IMR-90 (cell line): ENCODE data around the gene PIGM. TPM values are rescaled to one million over a fixed set of nuclear protein-coding genes. Genes with fewer than 3 reads are reported as not detected.

ENCODE experiments used
- ATAC-seq: fragments of 200-7000 bp; cut with Tn5 transposase; 2 replicates; pipeline ENCODE4 v1.9.1; 2020; ENCODE audit warnings: low read depth, mild to moderate bottlenecking, moderate library complexity
- BruUV-seq: library from RNA; stranded (reverse); fragments of 400-500 nt; replicated peaks from 2 replicates; lab custom pipeline; 2021; lab: Mats Ljungman, UMichigan
- CTCF ChIA-PET: fragments of 300-600 bp; formaldehyde crosslinking; extraction: SDS; loops from one replicate; lab custom pipeline; 2021; ENCODE audit warnings: antibody characterized with exemption; lab: Yijun Ruan, JAX
- POLR2A ChIA-PET: fragments of 300-600 bp; sonication (Branson Sonifier 250); formaldehyde crosslinking; loops from one replicate; lab custom pipeline; 2022; ENCODE audit warnings: antibody characterized with exemption; ENCODE audit not compliant: unreplicated experiment; lab: Charles Lee
- DNase-seq: peaks from one replicate; pipeline ENCODE4 v3.0.0; 2013
- H2AFZ ChIP-seq: replicated peaks from 2 replicates; pipeline ENCODE3; 2013; ENCODE audit warnings: low read length, mild to moderate bottlenecking; ENCODE audit not compliant: poor library complexity
- H2AK5ac ChIP-seq: 2 replicates; pipeline ENCODE4 v1.6.1; 2013; ENCODE audit warnings: low read depth, low read length, inconsistent platforms
- H2AK9ac ChIP-seq: replicated peaks from 2 replicates; pipeline ENCODE3; 2013; ENCODE audit warnings: mild to moderate bottlenecking, low read depth, low read length, moderate library complexity; ENCODE audit not compliant: poor library complexity
- H2BK120ac ChIP-seq: 2 replicates; pipeline ENCODE4 v1.6.1; 2013; ENCODE audit warnings: low read depth, low read length, inconsistent platforms
- H2BK15ac ChIP-seq: 3 replicates; pipeline ENCODE4 v1.6.1; 2013; ENCODE audit warnings: low read depth, low read length, inconsistent platforms
- H2BK20ac ChIP-seq: 2 replicates; pipeline ENCODE4 v1.6.1; 2013; ENCODE audit warnings: low read depth, mild to moderate bottlenecking, inconsistent platforms, low read length, moderate library complexity
- H2BK5ac ChIP-seq: 2 replicates; pipeline ENCODE4 v1.6.1; 2013; ENCODE audit warnings: mild to moderate bottlenecking, low read depth, low read length, inconsistent platforms; ENCODE audit not compliant: poor library complexity, severe bottlenecking
- H3K14ac ChIP-seq: replicated peaks from 2 replicates; pipeline ENCODE4 v1.6.1; 2013; ENCODE audit warnings: low read depth, low read length, inconsistent platforms
- H3K18ac ChIP-seq: 2 replicates; pipeline ENCODE4 v1.6.1; 2013; ENCODE audit warnings: low read depth, low read length, control low read depth
- H3K23ac ChIP-seq: 2 replicates; pipeline ENCODE4 v1.6.1; 2013; ENCODE audit warnings: low read depth, low read length, inconsistent platforms
- H3K27ac ChIP-seq: 2 replicates; pipeline ENCODE4 v1.5.1; 2013; ENCODE audit warnings: mild to moderate bottlenecking, control low read depth, low read length; ENCODE audit not compliant: insufficient read depth
- H3K27me3 ChIP-seq: 2 replicates; pipeline ENCODE4 v1.6.1; 2013; ENCODE audit warnings: low read length; ENCODE audit not compliant: control insufficient read depth, insufficient read depth
- H3K36me3 ChIP-seq: 2 replicates; pipeline ENCODE4 v1.6.1; 2013; ENCODE audit warnings: low read length, mixed read lengths; ENCODE audit not compliant: control insufficient read depth, insufficient read depth
- H3K4ac ChIP-seq: 2 replicates; pipeline ENCODE4 v1.6.1; 2013; ENCODE audit warnings: low read depth, low read length, inconsistent platforms
- H3K4me1 ChIP-seq: 2 replicates; pipeline ENCODE4 v1.6.1; 2013; ENCODE audit warnings: low read length, mixed read lengths; ENCODE audit not compliant: control insufficient read depth, insufficient read depth
- H3K4me2 ChIP-seq: 2 replicates; pipeline ENCODE4 v1.6.1; 2013; ENCODE audit warnings: low read depth, mild to moderate bottlenecking, control low read depth, low read length, moderate library complexity
- H3K4me3 ChIP-seq: 2 replicates; pipeline ENCODE4 v1.5.1; 2013; ENCODE audit warnings: low read depth, mild to moderate bottlenecking, control low read depth, low read length, moderate library complexity; ENCODE audit not compliant: insufficient read depth
- H3K56ac ChIP-seq: 2 replicates; pipeline ENCODE4 v1.6.1; 2013; ENCODE audit warnings: low read length, inconsistent platforms; ENCODE audit not compliant: insufficient read depth; ENCODE audit errors: extremely low read depth
- H3K79me1 ChIP-seq, 2 experiments: 2 replicates each; pipeline ENCODE4 v1.6.1; 2013; ENCODE audit warnings: low read length in 2 of 2, inconsistent platforms in 1 of 2, low read depth in 1 of 2
- H3K9ac ChIP-seq: 2 replicates; pipeline ENCODE4 v1.6.1; 2013; ENCODE audit warnings: low read depth, low read length, control low read depth
- H3K9me1 ChIP-seq: 2 replicates; pipeline ENCODE4 v1.6.1; 2013; ENCODE audit warnings: low read length, inconsistent platforms; ENCODE audit not compliant: insufficient read depth
- H3K9me3 ChIP-seq: 2 replicates; pipeline ENCODE4 v1.6.1; 2013; ENCODE audit warnings: low read length; ENCODE audit not compliant: control insufficient read depth, insufficient read depth
- H4K20me1 ChIP-seq: 2 replicates; pipeline ENCODE4 v1.6.1; 2013; ENCODE audit warnings: low read length, inconsistent platforms; ENCODE audit not compliant: insufficient read depth
- H4K5ac ChIP-seq: 2 replicates; pipeline ENCODE4 v1.6.1; 2013; ENCODE audit warnings: mild to moderate bottlenecking, low read depth, low read length, control low read depth
- H4K8ac ChIP-seq, 2 experiments: 2 replicates each; pipeline ENCODE4 v1.6.1; 2013; ENCODE audit warnings: low read depth in 2 of 2, low read length in 2 of 2, control low read depth in 1 of 2, inconsistent platforms in 1 of 2
- H4K91ac ChIP-seq: 2 replicates; pipeline ENCODE4 v1.6.1; 2013; ENCODE audit warnings: low read depth, low read length, inconsistent platforms; ENCODE audit not compliant: insufficient read depth
- BHLHE40 ChIP-seq: fragments of 150-350 bp; IDR thresholded peaks from 2 replicates; pipeline ENCODE4 v1.6.1; 2016; ENCODE audit warnings: mild to moderate bottlenecking, low read depth, low read length
- CEBPB ChIP-seq: IDR thresholded peaks from 2 replicates; pipeline ENCODE4 v1.6.1; 2012; ENCODE audit warnings: low read depth, low read length, improper control_type of control experiment
- CHD1 ChIP-seq: IDR thresholded peaks from 2 replicates; pipeline ENCODE4 v1.6.1; 2012; ENCODE audit warnings: low read depth, low read length, improper control_type of control experiment
- ELK1 ChIP-seq: fragments of 150-350 bp; IDR thresholded peaks from 2 replicates; pipeline ENCODE4 v1.6.1; 2016; ENCODE audit warnings: low read depth, mild to moderate bottlenecking, low read length, moderate library complexity, borderline replicate concordance
- MAFK ChIP-seq: IDR thresholded peaks from 2 replicates; pipeline ENCODE4 v1.6.1; 2012; ENCODE audit warnings: low read depth, low read length, improper control_type of control experiment
- MXI1 ChIP-seq: IDR thresholded peaks from 2 replicates; pipeline ENCODE4 v1.6.1; 2012; ENCODE audit warnings: low read depth, mild to moderate bottlenecking, low read length, moderate library complexity, borderline replicate concordance
- NFE2L2 ChIP-seq: fragments of 150-350 bp; IDR thresholded peaks from 2 replicates; pipeline ENCODE4 v1.6.1; 2016; ENCODE audit warnings: low read depth, mild to moderate bottlenecking, low read length
- POLR2A ChIP-seq: IDR thresholded peaks from 2 replicates; pipeline ENCODE4 v1.6.1; 2012; ENCODE audit warnings: mild to moderate bottlenecking, low read depth, low read length
- RAD21 ChIP-seq: IDR thresholded peaks from 2 replicates; pipeline ENCODE4 v1.6.1; 2012; ENCODE audit warnings: low read length, improper control_type of control experiment
- RCOR1 ChIP-seq: IDR thresholded peaks from 2 replicates; pipeline ENCODE4 v1.6.1; 2012; ENCODE audit warnings: mild to moderate bottlenecking, low read length, improper control_type of control experiment; ENCODE audit not compliant: insufficient replicate concordance
- RFX5 ChIP-seq: IDR thresholded peaks from 2 replicates; pipeline ENCODE4 v1.8.0; 2012; ENCODE audit warnings: low read depth, mild to moderate bottlenecking, low read length, moderate library complexity
- SMC3 ChIP-seq: fragments of 150-350 bp; IDR thresholded peaks from 2 replicates; pipeline ENCODE4 v1.6.1; 2016; ENCODE audit warnings: low read depth, mild to moderate bottlenecking, antibody characterized with exemption, low read length, moderate library complexity
- WGBS, 2 experiments: methylation state at CpG; one replicate each; pipeline versions ENCODE4 v1.1.5 to v1.1.7; 2013; ENCODE audit warnings: missing lambda C conversion rate in 2 of 2; ENCODE audit not compliant: insufficient read length in 1 of 2; ENCODE audit errors: extremely low coverage in 2 of 2; 5-methylcytosine and 5-hydroxymethylcytosine counted together
- dilution Hi-C: fragments of 300-500 bp; cut with HindIII; formaldehyde crosslinking; loops from one replicate; pipeline ENCODE4 v1.14.3; 2018; ENCODE audit warnings: low sequenced_read_pairs; ENCODE audit not compliant: unreplicated experiment
- in situ Hi-C: fragments of 300-500 bp; cut with MboI; formaldehyde crosslinking; loops from 3 replicates; pipeline ENCODE4 v1.14.3; 2019; ENCODE audit warnings: low sequenced_read_pairs, inconsistent platforms, mixed read lengths
- intact Hi-C: fragments of 100-400 bp; cut with micrococcal nuclease; formaldehyde crosslinking; loops from 2 replicates; pipeline ENCODE4 v1.10.0; 2022
- polyA plus RNA-seq, 3 experiments: library from polyadenylated mRNA; depleted of rRNA; stranded (reverse); fragments of >200 nt; gene quantifications; 2 replicates each; pipeline ENCODE4 v1.2.3, GENCODE V29; 2012; ENCODE audit warnings: low replicate concordance in 1 of 3
- total RNA-seq: library from RNA; depleted of rRNA; stranded (reverse); fragments of >200 nt; gene quantifications from 2 replicates; pipeline ENCODE4 v1.2.3, GENCODE V29; 2012
- TF ChIP-seq, protein P1 (sequence below): conservative IDR thresholded peaks from 2 replicates; pipeline ENCODE4 v1.5.1; 2012; ENCODE audit warnings: mild to moderate bottlenecking, low read depth, low read length, improper control_type of control experiment

PIGM gene
- total and polyA plus RNA-seq, 2 of the 4 experiments (the other 2 are of a cell fraction) = 2.9 TPM

DNA sequence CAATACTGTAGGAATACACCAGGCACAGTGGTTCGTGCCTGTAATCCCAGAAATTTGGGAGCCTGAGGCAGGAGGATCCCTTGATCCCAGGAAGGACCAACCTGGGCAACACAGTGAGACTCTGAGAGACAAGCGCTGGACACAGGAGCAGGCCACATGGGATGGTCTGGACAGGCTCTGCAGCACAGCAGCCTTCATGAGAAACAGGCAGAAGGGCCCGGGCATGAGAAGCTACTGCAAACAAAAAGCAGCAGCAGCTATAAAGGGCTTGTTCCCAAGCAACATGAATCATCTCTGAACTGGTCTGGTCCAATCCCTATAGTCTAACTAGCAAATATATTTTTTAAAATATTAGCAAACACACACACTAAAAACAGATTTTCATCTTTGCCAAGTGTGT is 42.2 kb downstream of the PIGM start:
- Histone ChIP-seq H3K4ac (no peak overlapping the region), H3K27ac (no peak overlapping the region), H2AFZ (no peak overlapping the region), H2BK5ac (no peak overlapping the region), H3K4me2 (no peak overlapping the region), H3K23ac (no peak overlapping the region), H4K20me1 (no peaks in the 10 kb centered on the region), H4K8ac (no peak overlapping the region), H3K18ac (no peak overlapping the region), H2BK120ac (no peak overlapping the region), H3K56ac (no peak overlapping the region), H3K79me1 (no peaks in the 10 kb centered on the region), H3K14ac (no peak overlapping the region), H2AK5ac (no peak overlapping the region), H2BK20ac (no peak overlapping the region), H4K91ac (no peak overlapping the region), H4K5ac (no peak overlapping the region), H3K4me1 (peaks cover 2% of the 10 kb centered on the region; the same call in 1 of the 2 replicates), H3K9ac (no peak overlapping the region), H3K36me3 (no peaks in the 10 kb centered on the region), H3K27me3 (peaks cover 8% of the 10 kb centered on the region), H2BK15ac (no peak overlapping the region), H2AK9ac (no peak overlapping the region), H3K9me1 (no peaks in the 10 kb centered on the region), H3K9me3 (no peaks in the 10 kb centered on the region), H3K4me3 (no peak overlapping the region)
- 62% methylated on average over 2 of the region's 3 CpGs; no CpG with 5 or more reads in 1 of the 2 experiments for WGBS, 2 experiments
- intact Hi-C loops (no loop called here), in situ Hi-C loops (no loop called here), dilution Hi-C loops (no loop called here)
- POLR2A ChIA-PET = no interaction called here
- ATAC-seq (peak; percentile 73), DNase-seq (peak; percentile 5)
- CTCF ChIA-PET = interaction anchor here (0.6 kb wide), 1 partner anchor 10 kb away, joined by 6 read pairs; no protein-coding TSS in a partner anchor
- TF ChIP-seq, protein P1, sequence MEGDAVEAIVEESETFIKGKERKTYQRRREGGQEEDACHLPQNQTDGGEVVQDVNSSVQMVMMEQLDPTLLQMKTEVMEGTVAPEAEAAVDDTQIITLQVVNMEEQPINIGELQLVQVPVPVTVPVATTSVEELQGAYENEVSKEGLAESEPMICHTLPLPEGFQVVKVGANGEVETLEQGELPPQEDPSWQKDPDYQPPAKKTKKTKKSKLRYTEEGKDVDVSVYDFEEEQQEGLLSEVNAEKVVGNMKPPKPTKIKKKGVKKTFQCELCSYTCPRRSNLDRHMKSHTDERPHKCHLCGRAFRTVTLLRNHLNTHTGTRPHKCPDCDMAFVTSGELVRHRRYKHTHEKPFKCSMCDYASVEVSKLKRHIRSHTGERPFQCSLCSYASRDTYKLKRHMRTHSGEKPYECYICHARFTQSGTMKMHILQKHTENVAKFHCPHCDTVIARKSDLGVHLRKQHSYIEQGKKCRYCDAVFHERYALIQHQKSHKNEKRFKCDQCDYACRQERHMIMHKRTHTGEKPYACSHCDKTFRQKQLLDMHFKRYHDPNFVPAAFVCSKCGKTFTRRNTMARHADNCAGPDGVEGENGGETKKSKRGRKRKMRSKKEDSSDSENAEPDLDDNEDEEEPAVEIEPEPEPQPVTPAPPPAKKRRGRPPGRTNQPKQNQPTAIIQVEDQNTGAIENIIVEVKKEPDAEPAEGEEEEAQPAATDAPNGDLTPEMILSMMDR = no peak
- TF ChIP-seq RCOR1 (no peak), POLR2A (no peak), SMC3 (no peak), RFX5 (no peak), RAD21 (no peak), CHD1 (no peak), BHLHE40 (no peak), NFE2L2 (no peak), ELK1 (no peak), MAFK (no peak), CEBPB (no peak), MXI1 (no peak)
- BruUV-seq = no TSS peak
